CD4-positive, alpha-beta T cell treated with Interleukin-4 for 4 hours (primary cell): ENCODE data around the gene KIF3B.
"Not testable (repeated sequence)": the region's sequence is repeated elsewhere in the genome, so short reads cannot be mapped to it uniquely, and the experiment has no call there.

Experiments used
- DNase-seq: peaks from one replicate; pipeline ENCODE4 v3.0.0-alpha.2; 2020

The KIF3B gene

DNA sequence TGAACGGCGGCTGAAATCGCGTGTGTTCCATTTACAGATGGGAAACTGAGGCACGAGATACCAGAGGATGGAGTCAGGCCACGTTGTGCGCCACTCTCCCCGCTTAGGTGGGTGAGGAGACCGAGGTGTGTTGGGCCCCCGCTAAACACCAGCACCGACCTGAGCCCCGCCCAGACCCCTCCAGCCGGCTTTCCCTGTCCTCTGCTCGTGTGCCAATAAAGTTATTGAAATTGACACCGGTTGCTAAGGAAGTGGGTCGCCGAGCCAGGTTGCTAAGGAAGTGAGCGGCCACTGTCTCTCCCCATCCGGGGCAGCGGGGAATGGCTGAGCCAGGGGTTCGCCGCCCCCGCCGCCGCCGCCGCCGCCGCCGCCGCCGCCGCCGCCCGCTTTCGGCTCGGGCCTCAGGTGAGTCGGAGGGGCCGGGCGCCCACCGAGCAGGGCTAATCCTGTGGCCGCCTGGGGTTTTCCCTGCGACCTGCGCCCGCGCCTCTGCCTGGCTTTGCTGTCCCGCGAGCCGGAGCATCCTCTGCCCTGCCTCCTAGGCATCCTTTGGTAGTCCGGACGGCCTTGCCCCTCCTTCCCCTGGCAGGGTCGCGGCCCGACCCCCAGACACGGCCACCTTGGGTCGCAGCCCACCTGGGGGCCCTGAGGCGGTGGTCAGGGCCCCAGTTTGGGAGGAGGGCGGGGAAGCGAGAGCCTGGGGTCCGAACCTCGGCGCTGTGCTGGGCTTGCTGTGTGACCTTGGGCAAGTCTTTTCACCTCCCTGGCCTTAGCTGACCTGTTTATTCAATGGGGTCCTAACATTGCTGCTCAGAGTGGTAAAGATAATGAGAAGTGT lies at the start of gene KIF3B:
KIF3B (plus strand) TSS at position 291 of the 838 bp plus-strand sequence. CDS start 32,127 bp downstream, outside the sequence.
- DNase-seq = peak; percentile 90

DNA sequence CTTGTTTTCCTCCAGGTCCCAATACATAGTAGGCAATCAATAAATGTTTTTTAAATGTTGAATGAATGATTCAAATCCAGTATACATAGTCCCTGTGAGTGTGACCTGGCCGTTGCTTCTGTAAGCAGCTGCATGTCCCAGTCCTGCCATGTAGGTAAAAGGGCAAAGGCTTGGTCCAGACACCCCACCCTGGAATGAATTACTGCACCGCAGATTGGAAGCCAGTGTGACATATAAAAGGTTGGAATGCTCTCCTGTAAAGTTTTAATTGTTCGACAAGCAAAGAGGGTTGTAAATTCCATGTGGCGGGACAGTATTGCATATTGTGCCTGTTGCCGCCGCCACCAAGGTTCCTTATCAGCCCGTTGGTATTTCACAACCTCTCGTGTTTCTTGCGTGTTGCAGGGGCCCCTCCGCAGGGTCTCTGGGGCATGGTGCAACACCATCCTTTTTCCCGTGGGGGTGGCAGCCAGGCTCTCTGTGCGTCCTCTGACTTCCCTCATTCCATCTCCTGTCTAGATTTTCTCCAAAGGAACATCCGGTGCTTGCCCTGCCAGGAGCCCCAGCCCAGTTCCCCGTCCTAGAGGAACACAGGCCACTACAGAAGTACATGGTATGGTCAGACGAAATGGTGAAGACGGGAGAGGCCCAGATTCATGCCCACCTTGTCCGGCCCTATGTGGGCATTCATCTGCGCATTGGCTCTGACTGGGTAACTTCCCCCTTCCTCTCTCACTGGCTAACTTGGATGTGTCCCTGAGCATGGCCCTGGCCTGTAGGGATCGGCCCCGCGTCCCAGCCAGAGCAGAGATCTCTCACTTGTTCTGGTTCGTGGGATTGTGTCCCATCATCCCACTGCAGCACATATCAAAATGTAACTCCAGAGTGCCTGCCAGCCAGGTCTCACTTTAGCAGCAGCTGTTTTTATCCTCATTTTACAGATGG lies 49.4 kb upstream of the KIF3B start:
- no peak for DNase-seq

DNA sequence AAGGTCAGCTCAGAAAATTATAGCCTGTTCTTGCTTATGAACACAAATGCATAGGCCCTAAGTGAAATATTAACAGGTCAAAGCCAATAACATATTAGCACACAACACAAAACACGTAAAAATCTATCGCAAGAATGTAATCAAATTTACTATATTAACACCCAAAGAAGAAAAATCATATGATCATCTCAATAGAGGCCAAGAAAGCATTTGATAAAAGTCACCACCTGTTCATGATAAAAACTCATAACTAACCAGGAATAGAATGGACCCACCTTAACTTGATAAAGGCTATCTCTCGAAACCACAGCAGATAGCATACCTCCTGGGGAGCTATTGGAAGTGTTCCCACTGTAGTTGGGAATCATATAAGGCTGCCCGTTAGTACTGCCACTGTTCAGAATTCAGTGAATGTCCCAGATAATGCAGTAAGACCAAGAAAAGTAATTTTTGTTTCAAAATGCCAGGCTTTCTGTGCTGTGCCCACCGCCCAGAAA lies 48.2 kb upstream of the KIF3B start:
- DNase-seq = no peak

DNA sequence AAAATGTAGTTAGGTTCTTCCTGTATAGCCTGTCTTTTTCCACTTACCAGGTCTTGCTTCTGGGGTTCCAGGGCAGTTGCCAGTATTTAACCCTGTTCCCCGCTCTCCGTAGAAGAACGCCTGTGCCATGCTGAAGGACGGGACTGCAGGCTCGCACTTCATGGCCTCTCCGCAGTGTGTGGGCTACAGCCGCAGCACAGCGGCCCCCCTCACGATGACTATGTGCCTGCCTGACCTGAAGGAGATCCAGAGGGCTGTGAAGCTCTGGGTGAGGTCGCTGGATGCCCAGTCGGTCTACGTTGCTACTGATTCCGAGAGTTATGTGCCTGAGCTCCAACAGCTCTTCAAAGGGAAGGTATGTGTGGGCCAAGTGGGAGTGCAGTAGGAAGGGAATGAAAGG lies 46.7 kb upstream of the KIF3B start:
- DNase-seq = no peak

DNA sequence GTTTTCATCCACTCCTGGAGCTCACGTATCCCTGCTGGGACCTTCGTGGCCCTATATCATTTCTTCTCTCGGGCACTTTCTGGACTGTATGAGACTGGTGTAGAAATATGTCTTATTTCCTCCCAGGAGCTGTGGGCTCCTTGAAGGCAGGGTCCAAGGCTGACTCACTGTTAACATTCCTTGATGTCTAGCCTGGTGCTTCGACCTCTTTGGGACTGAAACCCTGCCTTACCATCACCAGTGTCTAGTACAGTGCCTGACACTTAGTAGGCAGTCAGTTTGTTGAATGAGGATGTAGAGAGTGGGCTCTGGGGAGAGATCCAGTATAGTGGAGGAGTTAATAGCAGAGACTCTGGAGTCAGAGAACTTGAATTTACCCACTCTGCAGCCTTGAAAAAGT lies 46.2 kb upstream of the KIF3B start:
- no peak for DNase-seq

DNA sequence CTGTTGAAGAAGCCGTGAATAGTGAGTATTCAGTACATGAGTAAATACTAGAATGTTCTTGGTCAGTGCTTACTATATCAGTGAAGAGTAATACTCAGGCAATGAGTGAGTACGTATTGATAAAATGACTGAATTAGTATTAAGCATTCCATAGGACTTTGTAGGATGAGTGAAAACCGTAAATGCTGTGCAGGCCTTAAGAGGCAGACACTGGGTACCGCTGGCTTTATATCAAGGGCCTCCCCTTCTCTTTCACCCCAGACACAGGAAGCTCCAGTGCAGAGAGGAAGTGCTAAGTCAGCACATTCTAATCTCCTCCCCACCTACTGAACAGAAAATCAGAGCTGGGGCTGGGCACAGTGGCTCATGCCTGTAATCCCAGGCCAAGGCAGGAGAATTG lies 45.6 kb upstream of the KIF3B start:
- DNase-seq = peak; percentile 67

DNA sequence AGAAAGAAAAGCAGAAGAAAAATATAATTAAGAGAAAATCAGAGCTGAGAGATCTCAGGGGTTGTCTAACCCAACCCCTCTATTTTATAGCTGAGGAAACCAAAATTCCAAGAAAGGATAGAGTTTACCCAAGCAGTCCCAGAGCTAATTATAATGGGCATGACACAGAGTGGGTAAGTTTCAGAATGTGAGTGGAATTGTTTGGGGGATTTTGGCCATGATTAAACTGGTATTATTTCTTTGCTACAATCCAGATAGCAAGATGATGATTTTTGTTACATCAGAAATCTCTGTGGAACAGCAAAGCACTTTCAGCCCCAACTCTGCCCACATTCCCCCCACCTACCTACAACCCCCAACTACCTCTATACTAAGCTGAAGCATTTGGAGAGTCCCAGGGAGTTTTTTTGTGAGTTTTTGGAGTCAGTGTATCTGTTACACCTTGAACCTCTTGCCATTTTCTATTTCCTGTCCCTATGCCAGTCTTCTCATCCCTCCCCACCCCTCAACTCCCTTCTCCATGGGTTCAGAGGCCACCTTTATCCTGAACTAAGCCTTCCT lies 45.0 kb upstream of the KIF3B start:
- no peak for DNase-seq

DNA sequence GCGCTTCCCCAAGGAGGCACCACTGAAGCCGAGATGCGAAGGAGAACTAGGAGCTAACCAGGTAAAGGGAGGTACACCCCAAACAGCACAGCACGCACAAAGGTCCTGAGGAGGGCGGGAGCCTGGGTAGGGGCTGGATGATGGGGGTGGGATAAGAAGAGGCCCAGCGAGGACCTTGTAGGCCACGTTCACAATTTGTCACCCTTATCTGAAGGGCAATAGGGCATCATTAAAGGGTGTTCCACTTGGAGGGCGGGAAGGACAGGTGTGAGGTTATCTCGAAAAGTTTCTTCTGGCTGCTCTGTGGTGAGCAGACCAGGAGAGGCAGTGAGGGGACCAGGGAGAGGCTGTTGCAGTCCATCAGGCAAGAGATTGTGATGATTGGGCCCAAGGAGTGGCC lies 44.2 kb upstream of the KIF3B start:
- no peak for DNase-seq

DNA sequence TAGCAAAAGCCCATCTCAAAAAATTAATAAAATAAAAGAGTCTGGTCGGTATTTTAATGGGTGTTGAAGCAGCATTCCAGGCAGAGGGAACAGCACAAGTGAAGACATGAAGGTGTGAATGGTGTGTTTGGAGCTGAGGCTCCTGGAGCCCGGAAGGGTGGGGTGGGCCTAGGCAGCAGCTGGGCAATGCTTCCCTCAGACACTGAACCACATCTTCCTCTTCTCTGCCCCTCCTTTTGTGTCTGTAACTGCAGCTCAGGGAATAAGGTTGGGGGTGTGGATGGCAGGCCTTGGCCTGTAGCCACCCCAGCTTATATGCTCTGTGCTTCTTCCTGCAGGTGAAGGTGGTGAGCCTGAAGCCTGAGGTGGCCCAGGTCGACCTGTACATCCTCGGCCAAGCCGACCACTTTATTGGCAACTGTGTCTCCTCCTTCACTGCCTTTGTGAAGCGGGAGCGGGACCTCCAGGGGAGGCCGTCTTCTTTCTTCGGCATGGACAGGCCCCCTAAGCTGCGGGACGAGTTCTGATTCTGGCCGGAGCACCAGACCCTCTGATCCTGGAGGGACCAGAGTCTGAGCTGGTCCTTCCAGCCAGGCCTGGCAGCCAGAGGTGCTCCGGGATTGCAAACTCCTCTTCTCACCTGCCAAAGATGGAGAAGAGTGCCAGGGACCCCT lies 43.2 kb upstream of the KIF3B start:
- DNase-seq = no peak

DNA sequence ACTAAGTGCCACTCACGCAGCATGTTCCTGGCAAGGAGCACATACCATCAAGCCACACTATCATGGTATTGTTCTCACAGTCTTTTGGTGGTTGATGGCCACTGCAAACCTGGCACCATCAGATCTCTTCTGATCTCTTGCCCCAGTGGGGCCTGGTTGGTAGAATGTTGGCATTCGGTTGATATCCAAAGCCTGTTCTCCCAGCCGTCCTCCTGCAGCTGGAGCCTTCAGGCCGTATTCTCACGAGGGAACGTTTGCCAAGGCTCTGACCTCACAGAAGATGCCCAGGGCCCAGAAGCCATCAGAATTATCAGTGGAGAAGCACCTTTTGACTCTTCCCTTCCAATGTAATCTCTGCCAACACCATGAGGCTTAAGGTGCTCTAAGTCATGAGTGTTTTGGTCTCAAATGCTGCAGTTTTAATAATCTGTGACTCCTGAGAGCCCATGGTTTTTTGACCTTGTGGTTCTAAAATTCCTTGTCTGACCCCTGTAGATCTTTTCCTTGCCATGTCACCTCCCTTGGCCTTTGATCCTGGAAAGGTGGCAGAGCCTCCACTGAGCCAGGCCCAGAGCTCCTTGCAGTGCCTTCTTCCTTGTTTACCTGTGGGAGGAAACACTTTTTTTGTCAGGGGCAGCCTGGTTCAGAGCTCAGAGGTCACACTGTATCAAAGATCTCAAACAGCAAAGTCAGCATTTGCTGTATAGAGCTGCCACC lies 42.0 kb upstream of the KIF3B start:
- DNase-seq = no peak

DNA sequence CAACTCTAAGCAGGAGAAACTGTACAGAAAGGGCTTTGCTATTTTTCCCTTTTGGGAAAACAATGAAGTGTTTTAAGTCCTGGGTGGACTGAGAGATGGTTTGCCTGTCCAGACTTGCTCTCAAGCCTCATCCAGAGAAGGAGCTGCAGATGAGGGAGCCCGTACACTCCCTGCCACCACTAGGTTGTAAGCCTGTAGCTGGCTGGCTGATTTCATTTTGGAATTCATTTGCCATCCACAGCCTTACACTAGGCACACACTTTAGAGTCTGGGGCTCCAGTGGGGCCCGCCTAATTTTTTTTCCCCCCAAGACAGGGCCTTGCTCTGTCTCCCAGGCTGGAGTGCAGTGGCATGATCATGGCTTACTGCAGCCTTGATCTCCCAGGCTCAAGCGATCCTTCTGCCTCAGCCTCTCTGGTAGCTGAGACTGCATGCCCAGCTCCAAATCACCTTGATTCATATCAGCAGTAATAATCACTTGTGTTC lies 41.4 kb upstream of the KIF3B start:
- DNase-seq = no peak

DNA sequence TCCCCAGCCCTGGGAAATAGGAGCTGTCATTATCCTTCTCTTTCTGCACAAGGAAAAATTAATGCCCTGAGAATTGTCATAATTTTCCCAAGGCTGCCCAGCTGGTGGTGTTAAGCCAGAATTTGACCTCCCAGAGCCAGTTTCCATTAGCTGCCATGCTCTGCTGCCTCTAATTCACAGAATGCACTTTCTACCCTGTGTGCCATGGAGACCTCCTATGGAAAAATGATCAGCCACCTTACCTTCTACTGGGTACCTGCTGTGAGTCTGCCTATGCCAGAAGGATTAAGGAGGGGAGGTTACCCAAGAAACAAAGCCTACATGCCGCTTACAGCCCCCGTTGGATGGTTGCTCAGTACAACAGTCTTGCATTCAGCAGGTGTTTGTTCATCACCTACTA lies 40.6 kb upstream of the KIF3B start:
- no peak for DNase-seq

DNA sequence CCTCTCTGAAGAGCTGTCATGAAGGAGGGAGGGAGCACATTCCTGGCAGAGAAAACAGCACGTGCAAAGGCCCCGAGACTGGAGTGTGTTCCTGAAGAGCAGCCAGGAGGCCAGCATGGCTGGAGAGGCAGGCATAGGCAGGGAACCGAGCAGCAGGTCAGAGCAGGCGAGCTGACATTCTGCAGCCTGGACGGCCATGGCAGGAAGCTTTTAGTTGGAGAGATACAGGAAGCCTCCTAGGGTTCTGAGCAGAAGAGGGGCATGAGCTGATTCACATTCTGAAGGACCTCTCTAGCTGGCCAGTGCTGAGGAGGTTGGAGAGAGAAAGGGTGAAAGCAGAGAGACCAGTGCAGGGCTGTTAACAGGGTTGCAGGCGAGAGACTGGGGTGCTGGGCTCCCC lies 40.0 kb upstream of the KIF3B start:
- DNase-seq = no peak

DNA sequence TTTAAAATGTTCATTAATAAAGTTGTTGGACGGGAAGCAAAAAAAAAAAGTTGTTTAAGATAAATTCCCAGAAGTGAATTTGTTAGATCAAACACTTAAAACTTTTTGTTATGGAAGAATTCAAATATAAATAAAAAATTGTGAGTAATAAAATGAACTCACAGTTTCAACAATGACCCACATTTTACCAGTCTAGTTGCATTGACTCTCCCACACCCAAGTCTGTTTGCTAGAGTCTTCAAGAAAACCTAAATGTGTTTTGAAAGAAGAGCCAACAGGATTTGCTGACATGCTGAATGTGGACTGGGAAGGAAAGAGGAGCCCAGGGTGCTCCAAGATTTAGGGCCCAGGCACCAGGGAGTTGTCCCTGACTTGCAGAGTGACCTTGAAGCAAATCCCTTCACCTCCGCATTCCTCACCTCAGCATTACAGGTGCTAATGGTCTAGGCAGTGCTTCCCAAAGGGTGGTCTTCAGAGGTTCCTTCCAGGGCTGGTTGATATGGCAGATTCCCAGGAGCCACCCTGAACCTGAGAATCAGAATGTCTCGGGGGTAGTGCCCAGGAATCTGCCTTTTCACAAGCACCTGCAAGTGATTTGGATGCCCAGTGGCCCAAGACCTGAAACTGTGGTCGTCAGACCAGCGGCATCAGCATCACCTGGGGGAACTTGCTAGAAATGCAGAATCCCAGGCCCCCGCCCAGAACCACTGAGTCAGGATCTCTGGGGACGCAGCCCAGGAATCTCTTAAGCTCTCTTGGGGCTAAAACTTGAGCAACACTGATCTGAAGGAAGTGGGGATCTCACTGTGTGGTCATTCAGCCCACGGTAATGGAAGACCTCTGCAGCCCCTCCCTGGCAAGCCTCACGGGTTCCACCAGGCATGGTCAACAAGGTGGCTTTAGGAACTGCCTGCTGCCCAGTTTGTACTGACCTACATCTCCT lies 38.7 kb upstream of the KIF3B start:
- no peak for DNase-seq

DNA sequence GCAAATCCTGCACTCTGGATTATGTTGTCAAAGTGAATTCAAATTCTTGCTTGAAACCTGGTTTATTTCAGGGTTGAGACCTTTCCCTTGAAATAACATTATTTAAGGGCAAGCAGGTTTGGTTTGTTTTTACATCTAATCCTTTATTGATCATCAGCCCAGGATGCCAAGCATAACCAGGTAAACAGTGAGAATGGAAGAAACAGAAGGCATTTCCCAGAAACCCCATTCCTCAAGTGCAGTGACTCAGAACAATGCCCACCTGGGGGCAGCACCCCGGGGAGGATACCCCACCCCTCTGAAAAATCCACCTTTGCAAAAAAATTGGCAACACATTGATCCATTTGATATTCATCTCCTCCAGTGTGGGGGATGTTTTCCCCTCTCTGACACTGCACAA lies 37.2 kb upstream of the KIF3B start:
- DNase-seq = no peak

DNA sequence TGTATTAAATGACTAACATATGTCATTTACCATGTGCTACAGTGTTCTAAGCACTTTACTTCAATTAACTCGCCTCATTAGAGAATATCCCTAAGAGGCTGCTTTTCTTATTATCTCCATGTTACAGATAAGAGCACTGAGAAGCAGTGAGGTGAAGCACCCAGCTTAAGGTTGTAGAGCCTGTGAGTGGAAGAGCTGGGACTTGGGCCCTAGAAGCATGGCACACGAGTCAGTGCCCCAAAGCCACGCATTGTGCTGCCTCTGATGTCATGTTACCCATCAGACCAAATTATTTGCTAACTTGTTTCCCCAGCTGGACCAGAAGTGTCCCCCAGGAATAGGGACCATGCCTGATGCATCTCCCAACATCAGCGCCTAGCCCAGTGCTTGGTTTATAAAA lies 35.6 kb upstream of the KIF3B start:
- DNase-seq = no peak

DNA sequence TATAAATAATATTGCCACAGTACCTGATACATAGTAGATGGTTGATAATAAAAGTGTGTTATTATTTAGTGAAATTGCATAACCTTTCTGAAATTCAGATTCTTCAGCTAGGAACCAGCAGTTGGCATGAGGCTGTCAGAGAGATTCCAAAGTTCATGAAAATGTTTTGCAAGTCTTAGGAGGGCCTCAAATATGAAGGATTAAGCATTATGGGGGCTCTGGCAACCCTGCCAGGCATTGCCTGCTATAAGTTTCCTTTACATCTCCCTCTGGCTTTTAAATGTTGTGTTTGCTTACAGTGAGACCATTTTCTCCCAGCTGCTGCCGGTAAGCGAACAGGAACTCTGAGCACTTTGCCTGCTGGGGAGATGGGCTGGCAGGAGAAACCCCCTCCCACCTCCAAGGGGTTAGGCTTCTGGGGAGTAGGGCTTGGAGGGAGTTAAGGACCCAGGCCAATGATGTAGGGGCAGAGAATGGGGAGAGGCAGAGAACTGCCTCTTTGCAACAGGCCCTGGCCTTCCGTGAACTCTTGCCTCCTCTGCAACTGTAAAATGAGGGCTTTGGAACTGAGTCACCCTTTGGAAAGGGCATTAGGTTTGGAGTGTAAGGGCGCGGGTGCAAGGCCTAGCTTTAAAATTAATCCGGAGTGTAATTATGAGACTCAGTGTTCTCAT lies 33.2 kb upstream of the KIF3B start:
- DNase-seq = no peak

DNA sequence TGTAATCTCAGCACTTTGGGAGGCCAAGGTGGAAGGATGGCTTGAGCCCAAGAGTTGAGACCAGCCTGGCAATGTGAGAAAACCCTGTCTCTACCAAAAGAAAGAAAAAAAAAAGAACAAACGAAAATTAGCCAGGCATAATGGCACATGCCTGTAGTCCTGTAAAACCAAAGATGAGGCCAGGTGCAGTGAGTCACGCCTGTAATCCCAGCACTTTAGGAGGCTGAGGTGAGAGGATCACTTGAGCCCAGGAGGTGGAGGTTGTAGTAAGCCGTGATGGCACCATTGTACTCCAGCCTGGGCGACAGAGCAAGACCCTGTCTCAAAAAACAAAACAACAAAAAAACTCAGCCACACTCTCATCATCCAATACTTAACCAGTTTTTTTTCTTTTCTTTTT lies 32.5 kb upstream of the KIF3B start:
- DNase-seq = no peak

DNA sequence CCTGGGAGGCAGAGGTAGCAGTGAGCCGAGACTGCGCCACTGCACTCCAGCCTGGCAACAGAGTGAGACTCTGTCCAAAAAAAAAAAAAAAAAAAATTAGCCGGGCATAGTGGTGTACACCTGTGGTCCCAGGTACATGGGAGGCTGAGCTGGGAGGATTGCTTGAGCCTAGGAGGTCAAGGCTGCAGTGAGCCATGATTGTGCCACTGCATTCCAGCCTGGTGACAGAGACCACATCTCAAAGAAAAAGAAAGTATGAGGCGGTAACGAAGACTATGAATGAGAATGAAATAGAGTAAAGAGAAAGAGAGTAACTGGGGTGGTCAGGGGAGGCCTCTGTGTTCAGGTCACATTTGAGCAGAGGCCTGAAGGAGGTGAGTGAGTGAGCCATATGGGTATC lies 31.2 kb upstream of the KIF3B start:
- DNase-seq = not testable (repeated sequence)

DNA sequence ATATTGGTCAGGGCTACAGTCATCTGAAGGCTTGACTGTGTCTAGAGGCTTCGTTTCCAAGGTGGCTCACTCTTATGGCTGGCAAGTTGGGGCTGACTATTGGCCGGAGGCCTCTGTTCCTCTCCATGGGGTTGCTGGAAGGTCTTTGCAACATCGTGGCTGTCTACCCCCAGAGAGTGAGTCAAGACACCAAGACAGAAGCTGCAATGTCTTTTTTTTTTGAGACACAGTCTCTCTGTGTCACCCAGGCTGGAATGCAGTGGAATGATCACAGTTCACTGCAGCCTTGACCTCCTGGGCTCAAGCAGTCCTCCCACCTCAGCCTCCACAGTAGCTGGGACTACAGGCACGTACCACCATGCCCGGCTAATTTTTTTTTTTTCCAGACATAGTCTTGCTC lies 29.4 kb upstream of the KIF3B start:
- no peak for DNase-seq
